CD4-positive, alpha-beta T cell treated with Interleukin-2 at 100 ng/mL for 4 hours (primary cell): ENCODE measurements around the gene GAK.
"Not testable (repeated sequence)": the region's sequence is repeated elsewhere in the genome, so short reads cannot be mapped to it uniquely, and the experiment has no call there.

ENCODE experiments used
- DNase-seq: peaks from one replicate; pipeline ENCODE4 v3.0.0-alpha.2; 2020; ENCODE audit warnings: low spot score

GAK gene

GRCh38 chr4:815464-816146, 116.5 kb downstream of the GAK start:
- no peak for DNase-seq

GRCh38 chr4:814312-814850, 117.7 kb downstream of the GAK start:
- no peak for DNase-seq

- DNase-seq: no peak
These were observed 118.2 kb downstream of the GAK start for GRCh38 chr4:813900-814299.

GRCh38 chr4:808860-809570, 123.1 kb downstream of the GAK start:
- no peak for DNase-seq

GRCh38 chr4:807792-808191, 124.3 kb downstream of the GAK start:
- DNase-seq: no peak

- DNase-seq: not testable (repeated sequence)
These were observed 125.1 kb downstream of the GAK start for GRCh38 chr4:806979-807378.

- DNase-seq: no peak
These were observed 127.3 kb downstream of the GAK start for GRCh38 chr4:804804-805203.

- DNase-seq: no peak
These were observed 128.2 kb downstream of the GAK start for GRCh38 chr4:803884-804283.

- DNase-seq: no peak
These were observed 130.5 kb downstream of the GAK start for GRCh38 chr4:801436-802124.
